Placental epithelial cell (primary cell): ENCODE data around the gene IGLL1. TPM values are rescaled to one million over a fixed set of nuclear protein-coding genes. Genes with fewer than 3 reads are reported as not detected.

Experiments used
- small RNA-seq: library from RNA; depleted of rRNA; stranded (forward); fragments of <200 nt; gene quantifications from one replicate; pipeline ENCODE3, GENCODE V24; 2012
- total RNA-seq: library from RNA; depleted of rRNA; stranded (reverse); fragments of >200 nt; gene quantifications from 2 replicates; pipeline ENCODE4 v1.2.3, GENCODE V29; 2012

The IGLL1 gene
- total RNA-seq, result not detected in 2 replicates

GRCh38 chr22:23579870-23580575 lies at the start of gene IGLL1:
Gene IGLL1 (minus strand): TSS chr22:23580290. CDS start chr22:23580190, 100 bp downstream.

Small RNA genes within 50 kb of the gene (small RNA-seq; reads per million reads assigned to genes)
- not detected for gene AP000346.3

Other genes starting within 250 kb of the IGLL1 start
- not detected in 2 replicates for gene DRICH1, start 52.0 kb upstream of the IGLL1 start, total RNA-seq
- gene RGL4, start 110.7 kb upstream of the IGLL1 start, total RNA-seq, result not detected in 2 replicates
- gene ZNF70, start 170.8 kb upstream of the IGLL1 start, total RNA-seq, result 5.1 and 6.5 TPM in 2 replicates
- gene VPREB3, start 174.1 kb upstream of the IGLL1 start, total RNA-seq, result not detected in 2 replicates
- 0.39 and 0.54 TPM in 2 replicates for gene C22orf15, start 182.7 kb upstream of the IGLL1 start, total RNA-seq
- gene CHCHD10, start 187.7 kb upstream of the IGLL1 start, total RNA-seq, result 0.87 and 4.7 TPM in 2 replicates
- gene MMP11, start 192.6 kb upstream of the IGLL1 start, total RNA-seq, result 3.7 and 5.9 TPM in 2 replicates
- 70.7 and 109 TPM in 2 replicates for gene SMARCB1, start 206.7 kb upstream of the IGLL1 start, total RNA-seq